Upper lobe of left lung (tissue), 4 donors: ENCODE data around the gene LRP6.

Experiments
- CTCF ChIP-seq, 6 experiments: fragments of 450-650 bp in 4 of 6; fragments of 200-600 bp in 2 of 6; sonication (generic) in 2 of 6; IDR thresholded peaks; one replicate each; pipeline ENCODE4 v1.5.1; 2016 to 2019; ENCODE audit warnings: antibody characterized with exemption in 6 of 6
- EP300 ChIP-seq, 4 donors: sonication (generic); formaldehyde crosslinking; IDR thresholded peaks; one replicate each; pipeline ENCODE4 v1.5.1; 2017; ENCODE audit warnings: antibody characterized with exemption in 4 of 4, control low read depth in 2 of 4

- TF ChIP-seq CTCF (IDR thresholded peaks at IDR 0.05) (no peak), EP300 (IDR thresholded peaks at IDR 0.05) (no peak)
Measured at GRCh38 chr12:12265035-12265434, 1.8 kb downstream of the LRP6 start.
